DND-41 (cell line): ENCODE data around the gene PPP2R5E.

Experiments used
- ATAC-seq: fragments of 200-7000 bp; cut with Tn5 transposase; 3 replicates; pipeline ENCODE4 v1.9.1; 2021; ENCODE audit warnings: low read depth; ENCODE audit not compliant: insufficient read depth
- DNase-seq: peaks from one replicate; pipeline ENCODE4 v3.0.0-alpha.2; 2020
- H2AFZ ChIP-seq: 2 replicates; pipeline ENCODE4 v1.6.0; 2012; ENCODE audit warnings: low read depth, low read length
- H3K27ac ChIP-seq: 2 replicates; pipeline ENCODE4 v1.5.1; 2012; ENCODE audit warnings: low read length, inconsistent platforms
- H3K27me3 ChIP-seq: fragments of 200-600 bp; sonication (generic); 2 replicates; pipeline ENCODE4 v1.6.0; 2012; ENCODE audit warnings: low read length, mild to moderate bottlenecking, inconsistent platforms; ENCODE audit not compliant: insufficient read depth, poor library complexity
- H3K36me3 ChIP-seq: 2 replicates; pipeline ENCODE4 v1.5.1; 2012; ENCODE audit warnings: low read length, inconsistent platforms; ENCODE audit not compliant: insufficient read depth
- H3K4me1 ChIP-seq: 2 replicates; pipeline ENCODE4 v1.5.1; 2012; ENCODE audit warnings: mild to moderate bottlenecking, low read length; ENCODE audit not compliant: insufficient read depth
- H3K4me2 ChIP-seq: 2 replicates; pipeline ENCODE4 v1.6.0; 2012; ENCODE audit warnings: mild to moderate bottlenecking, moderate library complexity, low read length, inconsistent platforms; ENCODE audit not compliant: insufficient read depth
- H3K4me3 ChIP-seq, 2 experiments: fragments of 200-600 bp in 1 of 2; shearing (Covaris generic) in 1 of 2; 2 replicates each; pipeline ENCODE4 v1.5.1; 2012 to 2016; ENCODE audit warnings: inconsistent platforms in 2 of 2, low read length in 2 of 2, mild to moderate bottlenecking in 2 of 2, low read depth in 1 of 2, moderate library complexity in 1 of 2
- H3K79me2 ChIP-seq: 2 replicates; pipeline ENCODE4 v1.6.0; 2012; ENCODE audit warnings: low read length, inconsistent platforms; ENCODE audit not compliant: insufficient read depth
- H3K9ac ChIP-seq: 2 replicates; pipeline ENCODE4 v1.6.0; 2012; ENCODE audit warnings: low read depth, mild to moderate bottlenecking, inconsistent platforms, low read length, moderate library complexity
- H3K9me3 ChIP-seq: 2 replicates; pipeline ENCODE4 v1.5.1; 2012; ENCODE audit warnings: low read length, moderate library complexity, mild to moderate bottlenecking, inconsistent platforms; ENCODE audit not compliant: insufficient read depth, severe bottlenecking
- H4K20me1 ChIP-seq: 2 replicates; pipeline ENCODE4 v1.6.0; 2012; ENCODE audit warnings: low read length; ENCODE audit not compliant: insufficient read depth
- CTCF ChIP-seq: IDR thresholded peaks from 2 replicates; pipeline ENCODE4 v1.5.1; 2012; ENCODE audit warnings: borderline replicate concordance, low read length, moderate library complexity, mild to moderate bottlenecking; ENCODE audit not compliant: poor library complexity, severe bottlenecking; ENCODE audit errors: extremely low read depth
- EZH2 ChIP-seq: IDR thresholded peaks from 3 replicates; pipeline ENCODE4 v1.6.1; 2012; ENCODE audit warnings: borderline replicate concordance, low read depth, mild to moderate bottlenecking, moderate library complexity, low read length, inconsistent platforms; ENCODE audit not compliant: severe bottlenecking

The PPP2R5E gene

GRCh38 chr14:63328787-63329737 is 214.1 kb downstream of the PPP2R5E start:
- Histone ChIP-seq H3K36me3 (no peaks in the 10 kb centered on the region), H3K27me3 (peaks cover 4% of the 10 kb centered on the region), H3K27ac (no peak overlapping the region), H3K4me3 (no peak overlapping the region), H3K9me3 (no peaks in the 10 kb centered on the region), H3K9ac (no peak overlapping the region), H3K4me1 (no peaks in the 10 kb centered on the region), H3K4me2 (no peak overlapping the region), H4K20me1 (no peaks in the 10 kb centered on the region), H3K79me2 (no peaks in the 10 kb centered on the region), H2AFZ (no peak overlapping the region)
- DNase-seq (no peak), ATAC-seq (no peak)
- TF ChIP-seq EZH2 (no peak), CTCF (no peak)

- no peaks in the 10 kb centered on the region for H3K4me1 ChIP-seq
- ATAC-seq: no peak
- no peak overlapping the region for H3K4me3 ChIP-seq
- DNase-seq: no peak
- no peaks in the 10 kb centered on the region for H3K9me3 ChIP-seq
- peaks cover 4% of the 10 kb centered on the region for H3K27me3 ChIP-seq
- H3K9ac ChIP-seq: no peak overlapping the region
- H3K79me2 ChIP-seq: no peaks in the 10 kb centered on the region
- H3K27ac ChIP-seq: no peak overlapping the region
- H3K4me2 ChIP-seq: no peak overlapping the region
- no peak overlapping the region for H2AFZ ChIP-seq
- TF ChIP-seq CTCF: no peak
- no peak for TF ChIP-seq EZH2
- H4K20me1 ChIP-seq: no peaks in the 10 kb centered on the region
- H3K36me3 ChIP-seq: no peaks in the 10 kb centered on the region
Measured at GRCh38 chr14:63326840-63327239, 216.3 kb downstream of the PPP2R5E start.

GRCh38 chr14:63322897-63323573 is 220.1 kb downstream of the PPP2R5E start:
- Histone ChIP-seq H3K9me3 (no peaks in the 10 kb centered on the region), H3K4me3 (no peak overlapping the region), H3K36me3 (no peaks in the 10 kb centered on the region), H3K4me2 (no peak overlapping the region), H2AFZ (no peak overlapping the region), H3K79me2 (no peaks in the 10 kb centered on the region), H3K4me1 (no peaks in the 10 kb centered on the region), H3K27ac (no peak overlapping the region), H4K20me1 (no peaks in the 10 kb centered on the region), H3K27me3 (no peaks in the 10 kb centered on the region), H3K9ac (no peak overlapping the region)
- DNase-seq (no peak), ATAC-seq (no peak)
- TF ChIP-seq CTCF (no peak), EZH2 (no peak)
